ENCODE measurements around the gene C19orf53. TPM values are rescaled to one million over a fixed set of nuclear protein-coding genes. Genes with fewer than 3 reads are reported as not detected.

C19orf53 gene
- total and polyA plus RNA-seq, 2 of the 13 experiments (the other 11 are each of a cell fraction or from before 2014, with no cell fraction given), result 129 to 130 TPM

DNA sequence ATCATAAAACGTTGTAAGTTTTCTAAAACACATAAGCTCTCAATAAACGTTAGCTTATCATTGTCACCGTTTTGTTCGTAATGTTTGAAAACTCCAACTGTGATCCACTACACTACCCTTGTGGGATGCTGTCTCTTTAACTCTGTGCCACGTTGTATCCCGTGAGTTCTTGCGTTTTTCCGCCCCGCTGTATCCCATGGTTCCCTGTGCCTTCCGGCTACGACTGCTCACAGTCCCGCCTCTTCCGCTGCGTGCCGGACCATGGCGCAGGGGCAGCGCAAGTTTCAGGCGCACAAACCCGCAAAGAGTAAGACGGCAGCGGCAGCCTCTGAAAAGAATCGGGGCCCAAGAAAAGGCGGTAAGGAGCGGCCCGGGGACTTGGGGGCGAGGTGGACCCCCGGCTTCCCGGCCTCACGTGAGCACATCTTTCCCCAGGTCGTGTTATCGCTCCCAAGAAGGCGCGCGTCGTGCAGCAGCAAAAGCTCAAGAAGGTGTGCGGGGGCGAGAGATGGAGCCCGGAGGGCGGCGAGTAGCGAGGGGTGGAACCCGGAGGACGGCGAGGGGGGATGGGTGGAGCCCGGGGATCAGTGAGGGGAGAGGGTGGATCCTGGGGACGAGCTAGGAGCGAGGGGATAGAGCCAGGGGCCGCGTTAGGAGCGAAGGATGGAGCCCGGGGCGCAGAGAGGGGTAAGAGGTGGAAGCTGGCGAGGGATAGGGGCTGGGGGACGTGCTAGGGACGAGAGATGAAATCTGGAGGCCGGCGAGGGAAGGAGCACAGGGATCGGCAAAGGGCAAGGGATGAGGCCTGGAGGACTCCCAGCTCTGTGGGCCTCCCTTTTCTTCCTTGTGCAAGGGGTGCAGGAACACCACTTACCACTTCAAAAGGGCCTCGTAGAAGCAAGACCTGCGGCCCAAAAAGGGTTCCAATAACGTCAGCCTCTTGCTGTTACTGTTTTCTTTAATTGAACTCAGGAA, at the start of gene C19orf53 (continued):
- TF ChIP-seq, protein P1, sequence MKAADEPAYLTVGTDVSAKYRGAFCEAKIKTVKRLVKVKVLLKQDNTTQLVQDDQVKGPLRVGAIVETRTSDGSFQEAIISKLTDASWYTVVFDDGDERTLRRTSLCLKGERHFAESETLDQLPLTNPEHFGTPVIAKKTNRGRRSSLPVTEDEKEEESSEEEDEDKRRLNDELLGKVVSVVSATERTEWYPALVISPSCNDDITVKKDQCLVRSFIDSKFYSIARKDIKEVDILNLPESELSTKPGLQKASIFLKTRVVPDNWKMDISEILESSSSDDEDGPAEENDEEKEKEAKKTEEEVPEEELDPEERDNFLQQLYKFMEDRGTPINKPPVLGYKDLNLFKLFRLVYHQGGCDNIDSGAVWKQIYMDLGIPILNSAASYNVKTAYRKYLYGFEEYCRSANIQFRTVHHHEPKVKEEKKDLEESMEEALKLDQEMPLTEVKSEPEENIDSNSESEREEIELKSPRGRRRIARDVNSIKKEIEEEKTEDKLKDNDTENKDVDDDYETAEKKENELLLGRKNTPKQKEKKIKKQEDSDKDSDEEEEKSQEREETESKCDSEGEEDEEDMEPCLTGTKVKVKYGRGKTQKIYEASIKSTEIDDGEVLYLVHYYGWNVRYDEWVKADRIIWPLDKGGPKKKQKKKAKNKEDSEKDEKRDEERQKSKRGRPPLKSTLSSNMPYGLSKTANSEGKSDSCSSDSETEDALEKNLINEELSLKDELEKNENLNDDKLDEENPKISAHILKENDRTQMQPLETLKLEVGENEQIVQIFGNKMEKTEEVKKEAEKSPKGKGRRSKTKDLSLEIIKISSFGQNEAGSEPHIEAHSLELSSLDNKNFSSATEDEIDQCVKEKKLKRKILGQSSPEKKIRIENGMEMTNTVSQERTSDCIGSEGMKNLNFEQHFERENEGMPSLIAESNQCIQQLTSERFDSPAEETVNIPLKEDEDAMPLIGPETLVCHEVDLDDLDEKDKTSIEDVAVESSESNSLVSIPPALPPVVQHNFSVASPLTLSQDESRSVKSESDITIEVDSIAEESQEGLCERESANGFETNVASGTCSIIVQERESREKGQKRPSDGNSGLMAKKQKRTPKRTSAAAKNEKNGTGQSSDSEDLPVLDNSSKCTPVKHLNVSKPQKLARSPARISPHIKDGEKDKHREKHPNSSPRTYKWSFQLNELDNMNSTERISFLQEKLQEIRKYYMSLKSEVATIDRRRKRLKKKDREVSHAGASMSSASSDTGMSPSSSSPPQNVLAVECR (CRISPR knock-in tag; IDR thresholded peaks at IDR 0.05; ENCODE audit: borderline replicate concordance), result peak; percentile 91; the same call in 1 of the 2 replicates
- TF ChIP-seq ZBTB21 (CRISPR knock-in tag; IDR thresholded peaks at IDR 0.05), result peak; percentile 72; the same call in 1 of the 2 replicates
- TF ChIP-seq, protein P2, sequence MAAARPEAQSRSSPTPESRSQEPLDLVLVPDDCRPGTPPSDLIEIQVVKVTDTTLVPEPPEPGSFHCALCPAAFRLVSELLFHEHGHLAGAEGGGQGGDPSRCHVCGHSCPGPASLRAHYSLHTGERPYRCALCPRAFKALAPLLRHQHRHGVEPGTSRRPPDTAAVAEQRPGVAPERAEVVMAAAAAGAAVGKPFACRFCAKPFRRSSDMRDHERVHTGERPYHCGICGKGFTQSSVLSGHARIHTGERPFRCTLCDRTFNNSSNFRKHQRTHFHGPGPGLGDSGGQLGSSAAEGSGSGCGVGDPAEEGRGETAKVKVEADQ (CRISPR knock-in tag; IDR thresholded peaks at IDR 0.05; ENCODE audit: borderline replicate concordance), result peak; percentile 81
- peak; percentile 61; the same call in 1 of the 2 replicates for TF ChIP-seq KLF12 (CRISPR knock-in tag; IDR thresholded peaks at IDR 0.05; ENCODE audit: borderline replicate concordance)
- TF ChIP-seq, protein P3, sequence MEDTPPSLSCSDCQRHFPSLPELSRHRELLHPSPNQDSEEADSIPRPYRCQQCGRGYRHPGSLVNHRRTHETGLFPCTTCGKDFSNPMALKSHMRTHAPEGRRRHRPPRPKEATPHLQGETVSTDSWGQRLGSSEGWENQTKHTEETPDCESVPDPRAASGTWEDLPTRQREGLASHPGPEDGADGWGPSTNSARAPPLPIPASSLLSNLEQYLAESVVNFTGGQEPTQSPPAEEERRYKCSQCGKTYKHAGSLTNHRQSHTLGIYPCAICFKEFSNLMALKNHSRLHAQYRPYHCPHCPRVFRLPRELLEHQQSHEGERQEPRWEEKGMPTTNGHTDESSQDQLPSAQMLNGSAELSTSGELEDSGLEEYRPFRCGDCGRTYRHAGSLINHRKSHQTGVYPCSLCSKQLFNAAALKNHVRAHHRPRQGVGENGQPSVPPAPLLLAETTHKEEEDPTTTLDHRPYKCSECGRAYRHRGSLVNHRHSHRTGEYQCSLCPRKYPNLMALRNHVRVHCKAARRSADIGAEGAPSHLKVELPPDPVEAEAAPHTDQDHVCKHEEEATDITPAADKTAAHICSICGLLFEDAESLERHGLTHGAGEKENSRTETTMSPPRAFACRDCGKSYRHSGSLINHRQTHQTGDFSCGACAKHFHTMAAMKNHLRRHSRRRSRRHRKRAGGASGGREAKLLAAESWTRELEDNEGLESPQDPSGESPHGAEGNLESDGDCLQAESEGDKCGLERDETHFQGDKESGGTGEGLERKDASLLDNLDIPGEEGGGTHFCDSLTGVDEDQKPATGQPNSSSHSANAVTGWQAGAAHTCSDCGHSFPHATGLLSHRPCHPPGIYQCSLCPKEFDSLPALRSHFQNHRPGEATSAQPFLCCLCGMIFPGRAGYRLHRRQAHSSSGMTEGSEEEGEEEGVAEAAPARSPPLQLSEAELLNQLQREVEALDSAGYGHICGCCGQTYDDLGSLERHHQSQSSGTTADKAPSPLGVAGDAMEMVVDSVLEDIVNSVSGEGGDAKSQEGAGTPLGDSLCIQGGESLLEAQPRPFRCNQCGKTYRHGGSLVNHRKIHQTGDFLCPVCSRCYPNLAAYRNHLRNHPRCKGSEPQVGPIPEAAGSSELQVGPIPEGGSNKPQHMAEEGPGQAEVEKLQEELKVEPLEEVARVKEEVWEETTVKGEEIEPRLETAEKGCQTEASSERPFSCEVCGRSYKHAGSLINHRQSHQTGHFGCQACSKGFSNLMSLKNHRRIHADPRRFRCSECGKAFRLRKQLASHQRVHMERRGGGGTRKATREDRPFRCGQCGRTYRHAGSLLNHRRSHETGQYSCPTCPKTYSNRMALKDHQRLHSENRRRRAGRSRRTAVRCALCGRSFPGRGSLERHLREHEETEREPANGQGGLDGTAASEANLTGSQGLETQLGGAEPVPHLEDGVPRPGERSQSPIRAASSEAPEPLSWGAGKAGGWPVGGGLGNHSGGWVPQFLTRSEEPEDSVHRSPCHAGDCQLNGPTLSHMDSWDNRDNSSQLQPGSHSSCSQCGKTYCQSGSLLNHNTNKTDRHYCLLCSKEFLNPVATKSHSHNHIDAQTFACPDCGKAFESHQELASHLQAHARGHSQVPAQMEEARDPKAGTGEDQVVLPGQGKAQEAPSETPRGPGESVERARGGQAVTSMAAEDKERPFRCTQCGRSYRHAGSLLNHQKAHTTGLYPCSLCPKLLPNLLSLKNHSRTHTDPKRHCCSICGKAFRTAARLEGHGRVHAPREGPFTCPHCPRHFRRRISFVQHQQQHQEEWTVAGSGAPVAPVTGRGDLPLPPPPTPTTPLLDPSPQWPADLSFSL (CRISPR knock-in tag; IDR thresholded peaks at IDR 0.05), result no peak
- TF ChIP-seq, protein P4, sequence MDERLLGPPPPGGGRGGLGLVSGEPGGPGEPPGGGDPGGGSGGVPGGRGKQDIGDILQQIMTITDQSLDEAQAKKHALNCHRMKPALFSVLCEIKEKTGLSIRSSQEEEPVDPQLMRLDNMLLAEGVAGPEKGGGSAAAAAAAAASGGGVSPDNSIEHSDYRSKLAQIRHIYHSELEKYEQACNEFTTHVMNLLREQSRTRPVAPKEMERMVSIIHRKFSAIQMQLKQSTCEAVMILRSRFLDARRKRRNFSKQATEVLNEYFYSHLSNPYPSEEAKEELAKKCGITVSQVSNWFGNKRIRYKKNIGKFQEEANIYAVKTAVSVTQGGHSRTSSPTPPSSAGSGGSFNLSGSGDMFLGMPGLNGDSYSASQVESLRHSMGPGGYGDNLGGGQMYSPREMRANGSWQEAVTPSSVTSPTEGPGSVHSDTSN (CRISPR knock-in tag; IDR thresholded peaks at IDR 0.05), result no peak
- TF ChIP-seq HNF4A (CRISPR knock-in tag; IDR thresholded peaks at IDR 0.05), result no peak
- TF ChIP-seq REL (CRISPR knock-in tag; conservative IDR thresholded peaks at IDR 0.05), result no peak

Measured in HepG2 (cell line).